AG09309 (cell line): ENCODE data around the gene HIPK2.

ENCODE experiments used
- DNase-seq: peaks from one replicate; pipeline ENCODE4 v3.0.0-alpha.2; 2010; ENCODE audit warnings: low read depth
- H3K4me3 ChIP-seq: 2 replicates; pipeline ENCODE4 v1.5.1; 2011; ENCODE audit warnings: mild to moderate bottlenecking, low read depth, low read length, moderate library complexity; ENCODE audit not compliant: control insufficient read depth
- CTCF ChIP-seq: IDR thresholded peaks from 2 replicates; pipeline ENCODE4 v1.5.1; 2011; ENCODE audit warnings: mild to moderate bottlenecking, low read depth, low read length, inconsistent platforms; ENCODE audit not compliant: insufficient read depth, control insufficient read depth; ENCODE audit errors: missing control alignments

HIPK2 gene

GRCh38 chr7:139534966-139535651 lies 242.7 kb downstream of the HIPK2 start:
- no peak for DNase-seq
- no peak for TF ChIP-seq CTCF
- H3K4me3 ChIP-seq: no peak overlapping the region

- TF ChIP-seq CTCF: no peak
- no peak for DNase-seq
- no peak overlapping the region for H3K4me3 ChIP-seq
Measured at GRCh38 chr7:139534096-139534495, 243.7 kb downstream of the HIPK2 start.

GRCh38 chr7:139532636-139533155 lies 245.1 kb downstream of the HIPK2 start:
- no peak for TF ChIP-seq CTCF
- DNase-seq: no peak

GRCh38 chr7:139531094-139531493 lies 246.7 kb downstream of the HIPK2 start:
- H3K4me3 ChIP-seq: no peak overlapping the region
- no peak for DNase-seq
- no peak for TF ChIP-seq CTCF

More at GRCh38 chr7:139532636-139533155, 245.1 kb downstream of the HIPK2 start:
- no peak overlapping the region for H3K4me3 ChIP-seq

GRCh38 chr7:139526578-139527544 lies 250.9 kb downstream of the HIPK2 start:
- TF ChIP-seq CTCF: no peak
- H3K4me3 ChIP-seq: no peak overlapping the region
- peak; percentile 89 for DNase-seq

- DNase-seq: no peak
- TF ChIP-seq CTCF: no peak
- no peak overlapping the region for H3K4me3 ChIP-seq
Measured at GRCh38 chr7:139525750-139526149, 252.0 kb downstream of the HIPK2 start.
